Ovary (tissue), 9 donors: ENCODE data around the gene THSD4. TPM values are rescaled to one million over a fixed set of nuclear protein-coding genes. Genes with fewer than 3 reads are reported as not detected.

Experiments used
- DNase-seq, 5 donors: peaks; one replicate each; pipeline ENCODE4 v3.0.0-alpha.2; 2019 to 2020
- H3K27ac ChIP-seq, 2 donors: fragments of 200-600 bp; one replicate each; pipeline versions ENCODE4 v1.5.1 to v1.8.0; 2019 to 2022
- H3K27me3 ChIP-seq: fragments of 200-600 bp; one replicate; pipeline ENCODE4 v1.8.0; 2022
- H3K36me3 ChIP-seq: fragments of 200-600 bp; sonication (generic); one replicate; pipeline ENCODE4 v1.5.1; 2019
- H3K4me1 ChIP-seq: one replicate; pipeline ENCODE4 v1.8.1; 2013; ENCODE audit warnings: mild to moderate bottlenecking, moderate library complexity; ENCODE audit not compliant: insufficient read depth
- H3K4me3 ChIP-seq: fragments of 200-600 bp; sonication (generic); one replicate; pipeline ENCODE4 v1.5.1; 2017
- H3K9me3 ChIP-seq, 2 donors: fragments of 200-600 bp in 1 of 2; sonication (generic) in 1 of 2; one replicate each; pipeline versions ENCODE4 v1.5.1 to v1.8.1; 2013 to 2019; ENCODE audit warnings: mild to moderate bottlenecking in 1 of 2, moderate library complexity in 1 of 2
- CTCF ChIP-seq, 3 donors: fragments of 450-650 bp in 2 of 3; fragments of 200-600 bp in 1 of 3; IDR thresholded peaks; one replicate each; pipeline versions ENCODE4 v1.5.1 to v1.8.0; 2016 to 2022; ENCODE audit warnings: antibody characterized with exemption in 3 of 3, mild to moderate bottlenecking in 1 of 3
- EP300 ChIP-seq: sonication (generic); formaldehyde crosslinking; IDR thresholded peaks from one replicate; pipeline ENCODE4 v1.6.1; 2017; ENCODE audit warnings: antibody characterized with exemption
- POLR2A ChIP-seq: fragments of 450-650 bp; IDR thresholded peaks from one replicate; pipeline ENCODE4 v1.6.1; 2017; ENCODE audit warnings: antibody characterized with exemption, mild to moderate bottlenecking, moderate library complexity
- WGBS, 3 donors: extraction: QIAGEN DNeasy Blood & Tissue Kit in 1 of 3; methylation state at CpG; one replicate each; pipeline versions ENCODE4 v1.1.5 to v1.1.7; 2013 to 2017; 5-methylcytosine and 5-hydroxymethylcytosine counted together
- intact Hi-C, 4 donors: fragments of 100-400 bp; cut with DNase I; formaldehyde crosslinking; loops; one replicate each; pipeline versions ENCODE4 v1.11.0 to v1.15.1; 2022 to 2023
- polyA plus RNA-seq, 2 donors: library from polyadenylated mRNA; stranded (reverse); fragments of 200-250 nt in 1 of 2; fragments of 350-450 nt in 1 of 2; fragmentation: Illumina TruSeq in 1 of 2; extraction: RNeasy Lipid Tissue Mini Kit (QIAGEN cat#74804) in 1 of 2; gene quantifications; one replicate each; pipeline ENCODE4 v1.2.3, GENCODE V29; 2013 to 2014
- total RNA-seq, 7 donors: library from RNA; depleted of rRNA in 2 of 7; stranded (reverse); fragments of >200 nt in 2 of 7; fragmentation: NEBNext Ultra II Directional in 3 of 7; extraction: Animal tissue kit (Norgen Biotek cat#: 25700) in 3 of 7; gene quantifications; one replicate each; pipeline versions ENCODE4 v1.1.0 to v1.2.4, GENCODE V29; 2016 to 2023
- donor health status: DM: no; HTN: no; CAD: no; lungs with moderate emphysema.
- donor health status: DM: no; HTN: no; CAD: no.
- donor health status: Bipolar disorder and iron deficiency.
- donor health status: DM: yes; HTN: yes; CAD: no.
- donor health status: DM: no; HTN: no; CAD: no.
- donor health status: DM: yes; HTN: yes; CAD: no.

Gene THSD4
- total and polyA plus RNA-seq, 9 donors, result 3.2 to 53.4 (median 13.5) TPM

GRCh38 chr15:71146580-71146982 lies 31.3 kb downstream of the THSD4 start:
- intact Hi-C loops, result no loop called here
- Histone ChIP-seq H3K4me3 (no peak overlapping the region), H3K9me3 (no peaks in the 10 kb centered on the region), H3K27me3 (no peaks in the 10 kb centered on the region), H3K36me3 (no peaks in the 10 kb centered on the region), H3K4me1 (peaks cover 7% of the 10 kb centered on the region), H3K27ac (no peak overlapping the region)
- no peak for DNase-seq
- WGBS, 3 donors, result 76 to 79% (median 77%) methylated on average over 4 of the region's 4 CpGs
- no peak for TF ChIP-seq CTCF (IDR thresholded peaks at IDR 0.05)
- TF ChIP-seq POLR2A, result no peak
- no peak for TF ChIP-seq EP300

- H3K27me3 ChIP-seq, result no peaks in the 10 kb centered on the region
- TF ChIP-seq CTCF (IDR thresholded peaks at IDR 0.05), result no peak
- intact Hi-C loops, result no loop called here
- no peaks in the 10 kb centered on the region for H3K9me3 ChIP-seq
- no peaks in the 10 kb centered on the region for H3K36me3 ChIP-seq
- no peak for DNase-seq
- 76 to 82% (median 77%) methylated on average over 6 of the region's 6 CpGs for WGBS, 3 donors
- H3K27ac ChIP-seq, result no peak overlapping the region
- peaks cover 7% of the 10 kb centered on the region for H3K4me1 ChIP-seq
- H3K4me3 ChIP-seq, result no peak overlapping the region
These were observed 32.8 kb downstream of the THSD4 start for GRCh38 chr15:71148048-71148447.

GRCh38 chr15:71149646-71150557 lies 34.6 kb downstream of the THSD4 start:
- Histone ChIP-seq H3K36me3 (no peaks in the 10 kb centered on the region), H3K27ac (no peak overlapping the region), H3K27me3 (no peaks in the 10 kb centered on the region), H3K4me3 (no peak overlapping the region), H3K4me1 (peaks cover 3% of the 10 kb centered on the region), H3K9me3 (no peaks in the 10 kb centered on the region)
- intact Hi-C loops, result no loop called here
- WGBS, 3 donors, result 17 to 18% (median 17%) methylated on average over 7 of the region's 7 CpGs
- TF ChIP-seq EP300 (no peak), CTCF (IDR thresholded peaks at IDR 0.05) (no peak), POLR2A (no peak)
- DNase-seq, result peak in 1 of 5 donors; percentile 49

DNA sequence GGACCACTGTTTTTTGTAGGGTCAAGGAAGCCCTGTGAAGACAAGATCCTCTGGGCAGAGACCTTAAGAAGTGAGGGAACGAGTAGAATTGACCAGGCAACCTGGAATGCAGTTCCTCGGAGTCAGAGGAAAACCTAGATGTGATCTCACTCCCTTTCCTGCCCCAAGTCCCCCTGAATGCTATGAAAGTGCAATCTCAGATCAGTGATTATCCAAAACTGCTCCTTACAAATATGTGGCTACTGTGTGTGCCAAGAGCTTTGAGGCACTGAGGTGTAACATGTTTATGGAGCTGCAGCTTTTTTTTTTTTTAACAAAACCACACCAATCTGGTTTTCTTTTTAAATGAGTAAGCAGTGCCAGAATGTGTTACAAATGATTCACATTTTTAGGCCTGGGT lies 35.8 kb downstream of the THSD4 start:
- H3K27ac ChIP-seq, result no peak overlapping the region
- intact Hi-C loops, result no loop called here
- no peaks in the 10 kb centered on the region for H3K36me3 ChIP-seq
- H3K4me3 ChIP-seq, result no peak overlapping the region
- 52 to 64% (median 55%) methylated on average over 2 of the region's 2 CpGs for WGBS, 3 donors
- TF ChIP-seq EP300, result no peak
- TF ChIP-seq POLR2A, result no peak
- TF ChIP-seq CTCF (IDR thresholded peaks at IDR 0.05), result no peak
- H3K9me3 ChIP-seq, result no peaks in the 10 kb centered on the region
- no peak for DNase-seq
- peaks cover 3% of the 10 kb centered on the region for H3K4me1 ChIP-seq
- no peaks in the 10 kb centered on the region for H3K27me3 ChIP-seq
